Uterine smooth muscle cell (primary cell): ENCODE measurements around the gene TUBA8. TPM values are rescaled to one million over a fixed set of nuclear protein-coding genes. Genes with fewer than 3 reads are reported as not detected.

ENCODE experiments used
- total RNA-seq: library from RNA; depleted of rRNA; stranded (reverse); fragments of >200 nt; gene quantifications from 2 replicates; pipeline ENCODE4 v1.2.3, GENCODE V29; 2014

Gene TUBA8
- total RNA-seq = 0.33 and 0.62 TPM in 2 replicates

DNA sequence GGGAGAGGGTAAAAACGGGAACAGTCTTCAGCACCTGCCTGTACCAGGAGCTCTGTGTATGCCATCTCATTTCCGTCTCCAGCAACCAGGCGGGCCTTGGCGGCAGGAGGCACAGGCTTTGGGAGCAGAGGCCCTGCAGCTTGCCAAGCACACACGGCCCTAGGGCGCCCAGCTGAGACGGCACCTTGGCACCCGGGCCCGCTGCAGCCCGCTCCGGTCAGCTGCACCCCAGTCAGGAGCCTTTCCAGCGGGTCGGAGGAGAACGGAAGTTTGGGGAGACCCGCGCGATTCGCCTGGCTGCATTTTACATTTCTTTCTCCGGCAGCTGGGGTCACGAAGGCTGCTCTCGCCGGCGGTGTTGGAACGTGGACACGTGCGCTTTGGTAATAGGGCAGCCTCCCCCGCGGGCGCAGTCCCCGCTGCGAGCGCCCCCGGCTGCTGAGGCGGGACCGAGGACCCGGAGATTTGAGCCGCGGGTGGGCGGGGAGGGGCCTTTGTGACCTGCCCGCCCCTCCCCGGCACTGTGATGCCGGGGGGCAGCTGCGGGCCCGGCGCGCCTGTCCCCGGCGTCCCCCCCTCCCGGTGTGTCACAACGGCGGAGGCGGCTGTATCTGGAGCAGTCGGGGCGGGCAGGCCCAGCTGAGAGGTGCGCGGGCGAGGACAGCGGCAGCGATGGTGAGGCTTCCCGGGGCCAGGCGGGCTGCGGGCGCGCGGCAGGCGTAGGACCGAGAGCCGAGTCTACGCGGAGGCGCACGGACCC lies at the start of gene TUBA8:
TUBA8 (plus strand) TSS at position 616 of the 760 bp plus-strand sequence; CDS start at position 673, 57 bp downstream.

GRCh38 chr22:18077639-18078328 lies 32.8 kb upstream of the TUBA8 start, which contains the start of gene PEX26:
Gene PEX26 (plus strand): TSS chr22:18077990. CDS start chr22:18078377, 387 bp downstream.

Other genes starting within 250 kb of the TUBA8 start
- 17.9 and 23.7 TPM in 2 replicates for gene MICAL3, start 86.2 kb upstream of the TUBA8 start, total RNA-seq
- 20.1 and 24.4 TPM in 2 replicates for gene PEX26, start 32.8 kb upstream of the TUBA8 start, total RNA-seq
- gene USP18, start 39.4 kb downstream of the TUBA8 start, total RNA-seq = 7.4 and 9.0 TPM in 2 replicates